ENCODE measurements around the gene CNN2. TPM values are rescaled to one million over a fixed set of nuclear protein-coding genes. Genes with fewer than 3 reads are reported as not detected.

CNN2 gene
- total and polyA plus RNA-seq, 2 donors from 2014 or later, result 64.1 to 131 TPM

- H3K27ac ChIP-seq (ENCODE audit: low read depth in 2 of 2, low read length in 2 of 2), result no peak overlapping the region
- TF ChIP-seq, protein P1, sequence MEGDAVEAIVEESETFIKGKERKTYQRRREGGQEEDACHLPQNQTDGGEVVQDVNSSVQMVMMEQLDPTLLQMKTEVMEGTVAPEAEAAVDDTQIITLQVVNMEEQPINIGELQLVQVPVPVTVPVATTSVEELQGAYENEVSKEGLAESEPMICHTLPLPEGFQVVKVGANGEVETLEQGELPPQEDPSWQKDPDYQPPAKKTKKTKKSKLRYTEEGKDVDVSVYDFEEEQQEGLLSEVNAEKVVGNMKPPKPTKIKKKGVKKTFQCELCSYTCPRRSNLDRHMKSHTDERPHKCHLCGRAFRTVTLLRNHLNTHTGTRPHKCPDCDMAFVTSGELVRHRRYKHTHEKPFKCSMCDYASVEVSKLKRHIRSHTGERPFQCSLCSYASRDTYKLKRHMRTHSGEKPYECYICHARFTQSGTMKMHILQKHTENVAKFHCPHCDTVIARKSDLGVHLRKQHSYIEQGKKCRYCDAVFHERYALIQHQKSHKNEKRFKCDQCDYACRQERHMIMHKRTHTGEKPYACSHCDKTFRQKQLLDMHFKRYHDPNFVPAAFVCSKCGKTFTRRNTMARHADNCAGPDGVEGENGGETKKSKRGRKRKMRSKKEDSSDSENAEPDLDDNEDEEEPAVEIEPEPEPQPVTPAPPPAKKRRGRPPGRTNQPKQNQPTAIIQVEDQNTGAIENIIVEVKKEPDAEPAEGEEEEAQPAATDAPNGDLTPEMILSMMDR (IDR thresholded peaks at IDR 0.05; ENCODE audit: borderline replicate concordance, extremely low read depth, insufficient read depth), result no peak
- DNase-seq, result no peak
- no peaks in the 10 kb centered on the region for H3K27me3 ChIP-seq (ENCODE audit: control insufficient read depth, insufficient read depth, low read length)
- intact Hi-C loops (cut with DNase I), result no loop called here
- peaks cover 0 to 46% (median 8%) of the 10 kb centered on the region in 3 donors for H3K4me1 ChIP-seq (ENCODE audit: control insufficient read depth in 2 of 3, insufficient read depth in 2 of 3, low read depth in 1 of 3, low read length in 3 of 3)
- FAIRE-seq, result no peak
- H3K9me3 ChIP-seq (ENCODE audit: control insufficient read depth in 2 of 3, insufficient read depth in 1 of 3, low read length in 3 of 3), result no peaks in the 10 kb centered on the region
- H3K4me3 ChIP-seq (ENCODE audit: low read length in 3 of 3), result no peak overlapping the region
- no peak overlapping the region for H3K9ac ChIP-seq (ENCODE audit: low read length in 3 of 3)
- H3K36me3 ChIP-seq (ENCODE audit: control insufficient read depth in 2 of 3, insufficient read depth in 3 of 3, low read length in 3 of 3), result peaks cover 0 to 4% (median 0%) of the 10 kb centered on the region in 3 donors
Observed at GRCh38 chr19:1018393-1018792, 8.0 kb upstream of the CNN2 start.

GRCh38 chr19:1018932-1019615, 7.3 kb upstream of the CNN2 start:
- FAIRE-seq, result no peak
- H3K9me3 ChIP-seq (ENCODE audit: control insufficient read depth in 2 of 3, insufficient read depth in 1 of 3, low read length in 3 of 3), result no peaks in the 10 kb centered on the region
- H3K9ac ChIP-seq (ENCODE audit: low read length in 3 of 3), result peak overlapping the region in 1 of 3 donors; percentile 78
- H3K4me1 ChIP-seq (ENCODE audit: control insufficient read depth in 2 of 3, insufficient read depth in 2 of 3, low read depth in 1 of 3, low read length in 3 of 3), result peaks cover 0 to 46% (median 8%) of the 10 kb centered on the region in 3 donors
- peak overlapping the region in 2 of 3 donors; percentile 80 to 84 for H3K4me3 ChIP-seq (ENCODE audit: low read length in 3 of 3)
- DNase-seq, result no peak
- intact Hi-C loops (cut with DNase I), result no loop called here
- H3K27ac ChIP-seq (ENCODE audit: low read depth in 2 of 2, low read length in 2 of 2), result no peak overlapping the region
- H3K36me3 ChIP-seq (ENCODE audit: control insufficient read depth in 2 of 3, insufficient read depth in 3 of 3, low read length in 3 of 3), result peaks cover 0 to 2% (median 0%) of the 10 kb centered on the region in 3 donors
- H3K27me3 ChIP-seq (ENCODE audit: control insufficient read depth, insufficient read depth, low read length), result no peaks in the 10 kb centered on the region
- TF ChIP-seq, protein P1 (IDR thresholded peaks at IDR 0.05; ENCODE audit: borderline replicate concordance, extremely low read depth, insufficient read depth), result no peak

DNA sequence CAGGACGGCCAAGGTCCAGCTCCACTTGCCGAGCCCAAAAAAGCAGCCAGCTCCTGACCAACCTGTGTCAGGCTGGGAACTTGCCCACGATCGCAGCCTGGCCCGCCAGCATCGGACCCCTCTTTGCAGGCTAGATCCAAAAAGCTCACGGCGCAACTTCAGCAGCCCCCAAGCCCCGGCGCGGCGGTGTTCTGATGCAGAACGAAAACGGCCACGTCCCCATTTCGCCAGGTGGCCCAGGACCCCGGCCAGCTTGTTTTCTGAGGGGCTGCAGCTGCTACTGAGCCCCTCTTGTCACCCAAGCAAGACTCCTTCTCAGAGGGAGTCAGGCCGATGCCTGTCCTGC, 6.8 kb upstream of the CNN2 start:
- TF ChIP-seq, protein P1 (IDR thresholded peaks at IDR 0.05; ENCODE audit: borderline replicate concordance, extremely low read depth, insufficient read depth), result no peak
- no peaks in the 10 kb centered on the region for H3K27me3 ChIP-seq (ENCODE audit: control insufficient read depth, insufficient read depth, low read length)
- peak overlapping the region in 2 of 3 donors; percentile 78 to 84 for H3K9ac ChIP-seq (ENCODE audit: low read length in 3 of 3)
- FAIRE-seq (no peak), DNase-seq (peak in 1 of 5 donors; percentile 80)
- no peaks in the 10 kb centered on the region for H3K36me3 ChIP-seq (ENCODE audit: control insufficient read depth in 2 of 3, insufficient read depth in 3 of 3, low read length in 3 of 3)
- H3K4me1 ChIP-seq (ENCODE audit: control insufficient read depth in 2 of 3, insufficient read depth in 2 of 3, low read depth in 1 of 3, low read length in 3 of 3), result peaks cover 0 to 46% (median 8%) of the 10 kb centered on the region in 3 donors
- H3K4me3 ChIP-seq (ENCODE audit: low read length in 3 of 3), result peak overlapping the region; percentile 64 to 84 (median 80)
- H3K9me3 ChIP-seq (ENCODE audit: control insufficient read depth in 2 of 3, insufficient read depth in 1 of 3, low read length in 3 of 3), result no peaks in the 10 kb centered on the region
- intact Hi-C loops (cut with DNase I), result no loop called here
- peak overlapping the region in 1 of 2 donors; percentile 51 for H3K27ac ChIP-seq (ENCODE audit: low read depth in 2 of 2, low read length in 2 of 2)

All from kidney (tissue), 14 donors.